GM12891 (cell line): ENCODE results near the gene RALGDS. TPM values are rescaled to one million over a fixed set of nuclear protein-coding genes. Genes with fewer than 3 reads are reported as not detected.
"Not testable (repeated sequence)": the region's sequence is repeated elsewhere in the genome, so short reads cannot be mapped to it uniquely, and the experiment has no call there.

ENCODE experiments used
- DNase-seq: peaks from one replicate; pipeline ENCODE4 v3.0.0; 2011; ENCODE audit warnings: low spot score; ENCODE audit not compliant: insufficient read length
- FAIRE-seq: peaks from 2 replicates; lab custom pipeline; 2011; peaks lifted over from hg19 to GRCh38; lab: Jason Lieb, UNC
- PAX5 ChIP-seq: IDR thresholded peaks from 2 replicates; pipeline ENCODE4 v1.6.1; 2011; ENCODE audit warnings: low read length, moderate library complexity, mild to moderate bottlenecking; ENCODE audit not compliant: insufficient read depth, severe bottlenecking
- POLR2A ChIP-seq: IDR thresholded peaks from 2 replicates; pipeline ENCODE4 v1.6.1; 2011; ENCODE audit warnings: low read depth, low read length, control low read depth
- POLR2AphosphoS5 ChIP-seq: IDR thresholded peaks from 2 replicates; pipeline ENCODE4 v1.6.1; 2011; ENCODE audit warnings: low read depth, low read length, control low read depth
- POU2F2 ChIP-seq: IDR thresholded peaks from 2 replicates; pipeline ENCODE4 v1.6.1; 2011; ENCODE audit warnings: low read depth, mild to moderate bottlenecking, control low read depth, low read length, moderate library complexity
- SPI1 ChIP-seq: IDR thresholded peaks from 2 replicates; pipeline ENCODE4 v1.6.1; 2011; ENCODE audit warnings: low read depth, low read length, control low read depth
- TAF1 ChIP-seq: IDR thresholded peaks from 2 replicates; pipeline ENCODE4 v1.6.1; 2011; ENCODE audit warnings: low read depth, low read length, control low read depth
- polyA plus RNA-seq: library from polyadenylated mRNA; unstranded; fragments of >200 nt; gene quantifications from one replicate; pipeline ENCODE4 v1.2.1, GENCODE V29; 2012; ENCODE audit warnings: low read depth, missing spikeins, inconsistent platforms; ENCODE audit not compliant: missing spikeins

The RALGDS gene
- 27.7 TPM for polyA plus RNA-seq

GRCh38 chr9:133121198-133121914, at the start of gene RALGDS:
Gene RALGDS, minus strand, starts transcription at chr9:133121240. Its CDS starts 86 bp downstream, at chr9:133121154.
- TF ChIP-seq POLR2AphosphoS5 (no peak), SPI1 (peak; percentile 81)
- DNase-seq, result peak; percentile 93
- peak; percentile 43 for FAIRE-seq

DNA sequence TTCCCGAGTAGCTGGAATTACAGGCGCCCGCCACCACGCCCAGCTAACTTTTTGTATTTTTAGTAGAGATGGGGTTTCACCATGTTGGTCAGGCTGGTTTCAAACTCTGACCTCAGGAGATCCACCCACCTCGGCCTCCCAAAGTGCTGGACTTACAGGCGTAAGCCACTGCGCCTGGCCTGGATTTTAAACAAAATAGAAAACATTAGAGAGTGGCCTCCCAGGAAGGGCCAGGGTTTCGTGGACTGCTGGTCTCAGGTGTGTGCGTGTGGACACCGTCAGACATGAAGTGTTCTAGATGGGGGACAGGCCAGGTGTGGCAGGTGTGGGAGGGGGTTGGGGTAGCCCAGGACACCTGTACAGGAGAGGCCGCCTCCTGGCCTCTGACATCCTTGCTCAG, 49.7 kb upstream of the RALGDS start:
- DNase-seq, result no peak
- FAIRE-seq, result no peak
- TF ChIP-seq PAX5 (no peak), POU2F2 (no peak), TAF1 (no peak), SPI1 (no peak), POLR2A (no peak), POLR2AphosphoS5 (no peak)

GRCh38 chr9:133169687-133170086, 48.6 kb upstream of the RALGDS start:
- not testable (repeated sequence) for DNase-seq, FAIRE-seq

GRCh38 chr9:133169102-133169501, 48.1 kb upstream of the RALGDS start:
- TF ChIP-seq PAX5, result no peak
- TF ChIP-seq TAF1, result no peak
- no peak for TF ChIP-seq POLR2AphosphoS5
- TF ChIP-seq POU2F2, result no peak
- TF ChIP-seq POLR2A, result no peak
- no peak for TF ChIP-seq SPI1
- FAIRE-seq, result no peak
- DNase-seq, result no peak

DNA sequence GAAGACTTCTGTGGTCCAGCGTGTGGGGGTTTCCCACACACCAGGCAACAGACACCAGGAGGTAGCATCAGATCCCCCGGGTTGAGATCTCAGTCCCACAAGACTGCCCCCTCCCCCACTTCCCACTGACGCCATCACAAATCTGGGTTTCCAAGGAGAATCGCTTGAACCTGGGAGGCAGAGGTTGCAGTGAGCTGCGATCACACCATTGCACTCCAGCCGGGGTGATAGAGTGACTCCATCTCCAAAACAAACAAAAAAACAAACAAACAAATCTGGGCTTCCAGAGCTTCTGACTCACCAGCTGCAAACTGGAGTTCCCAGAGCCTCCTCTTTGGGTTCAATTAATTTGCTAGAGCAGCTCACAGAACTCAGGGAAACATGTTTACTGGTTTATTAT, 47.4 kb upstream of the RALGDS start:
- FAIRE-seq (no peak), DNase-seq (no peak)
- TF ChIP-seq POLR2A (no peak), SPI1 (no peak), POLR2AphosphoS5 (no peak), PAX5 (no peak), POU2F2 (no peak), TAF1 (no peak)

- DNase-seq (no peak), FAIRE-seq (no peak)
- no peak for TF ChIP-seq POU2F2
- no peak for TF ChIP-seq POLR2A
- no peak for TF ChIP-seq PAX5
Observed at GRCh38 chr9:133167769-133168168, 46.7 kb upstream of the RALGDS start.

DNA sequence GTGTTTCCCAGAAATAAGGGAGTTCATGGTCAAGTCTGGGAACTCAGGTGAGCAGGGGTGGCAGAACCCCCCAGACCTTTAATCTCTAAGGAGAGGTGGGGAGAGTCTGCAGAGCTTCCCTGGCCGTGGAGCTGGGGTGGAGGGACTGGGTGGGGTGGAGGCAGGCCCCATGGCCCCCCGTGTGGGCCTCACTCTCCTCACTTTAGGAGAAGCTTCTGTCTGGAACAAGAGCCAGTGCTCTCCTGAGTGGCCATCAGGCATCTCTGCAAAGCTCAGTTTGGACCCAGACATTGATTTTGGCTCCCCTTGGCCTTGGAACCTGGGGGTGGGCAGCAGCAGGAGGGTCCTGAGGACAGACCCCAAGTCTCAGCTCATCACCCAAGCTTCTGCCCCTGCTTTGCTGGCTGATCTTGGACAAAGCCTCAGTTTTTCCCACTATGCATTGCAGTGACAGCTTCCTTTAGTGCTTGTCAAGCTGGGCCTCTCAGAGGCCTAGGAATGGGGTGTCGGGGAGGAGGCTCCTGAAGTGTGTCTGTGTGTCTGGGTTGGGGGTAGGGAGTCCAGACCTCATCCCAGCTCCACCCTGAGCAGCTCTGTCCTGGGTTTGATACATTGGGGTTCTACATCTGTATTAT, 46.2 kb upstream of the RALGDS start:
- DNase-seq (no peak), FAIRE-seq (no peak)
- TF ChIP-seq TAF1, result no peak
- no peak for TF ChIP-seq POLR2AphosphoS5
- TF ChIP-seq SPI1, result no peak
- TF ChIP-seq PAX5, result no peak
- no peak for TF ChIP-seq POU2F2
- TF ChIP-seq POLR2A, result no peak

GRCh38 chr9:133166392-133166791, 45.4 kb upstream of the RALGDS start:
- TF ChIP-seq PAX5 (no peak), POLR2A (no peak), POU2F2 (no peak), SPI1 (no peak)
- FAIRE-seq (no peak), DNase-seq (no peak)

GRCh38 chr9:133165452-133165730, 44.4 kb upstream of the RALGDS start:
- FAIRE-seq (no peak), DNase-seq (no peak)

GRCh38 chr9:133164191-133164590, 43.2 kb upstream of the RALGDS start:
- DNase-seq (no peak), FAIRE-seq (no peak)
- TF ChIP-seq POU2F2, result no peak
- TF ChIP-seq SPI1, result no peak
- no peak for TF ChIP-seq TAF1
- TF ChIP-seq POLR2A, result no peak
- no peak for TF ChIP-seq PAX5
- no peak for TF ChIP-seq POLR2AphosphoS5

More at GRCh38 chr9:133165452-133165730, 44.4 kb upstream of the RALGDS start:
- no peak for TF ChIP-seq POLR2A
- TF ChIP-seq POLR2AphosphoS5, result no peak
- no peak for TF ChIP-seq TAF1
- no peak for TF ChIP-seq PAX5
- no peak for TF ChIP-seq POU2F2
- TF ChIP-seq SPI1, result no peak
